ENCODE measurements around the gene TFRC. TPM values are rescaled to one million over a fixed set of nuclear protein-coding genes. Genes with fewer than 3 reads are reported as not detected.

The TFRC gene
- total and polyA plus RNA-seq, 7 donors, result 11.4 to 85.1 (median 51.0) TPM

- Histone ChIP-seq H3K27ac (no peak overlapping the region), H3K4me1 (no peaks in the 10 kb centered on the region), H3K9me3 (no peaks in the 10 kb centered on the region), H3K36me3 (peaks cover 37 to 100% (median 74%) of the 10 kb centered on the region in 4 donors), H3K4me3 (no peak overlapping the region), H3K27me3 (no peaks in the 10 kb centered on the region)
- intact Hi-C loops (cut with DNase I), result no loop called here
- 94 to 95% methylated on average over 7 of the region's 7 CpGs for WGBS, 2 donors
- no peak for TF ChIP-seq POLR2AphosphoS5 (IDR thresholded peaks at IDR 0.05)
- no peak for TF ChIP-seq EP300 (IDR thresholded peaks at IDR 0.05)
- TF ChIP-seq CTCF (IDR thresholded peaks at IDR 0.05), result no peak
- no peak for TF ChIP-seq POLR2A (IDR thresholded peaks at IDR 0.05)
- no peak for DNase-seq
Measured at GRCh38 chr3:196053487-196053886, 28.4 kb downstream of the TFRC start.

GRCh38 chr3:196051282-196052076 is 30.4 kb downstream of the TFRC start:
- Histone ChIP-seq H3K4me1 (no peaks in the 10 kb centered on the region), H3K27ac (no peak overlapping the region), H3K4me3 (no peak overlapping the region), H3K9me3 (no peaks in the 10 kb centered on the region), H3K27me3 (no peaks in the 10 kb centered on the region), H3K36me3 (peaks cover 36 to 82% (median 56%) of the 10 kb centered on the region in 4 donors)
- WGBS, 2 donors, result 92 to 94% methylated on average over 6 of the region's 6 CpGs
- no peak for TF ChIP-seq CTCF (IDR thresholded peaks at IDR 0.05)
- TF ChIP-seq POLR2A (IDR thresholded peaks at IDR 0.05), result no peak
- no peak for TF ChIP-seq EP300 (IDR thresholded peaks at IDR 0.05)
- no peak for TF ChIP-seq POLR2AphosphoS5 (IDR thresholded peaks at IDR 0.05)
- intact Hi-C loops (cut with DNase I), result no loop called here
- no peak for DNase-seq

- TF ChIP-seq CTCF (IDR thresholded peaks at IDR 0.05) (no peak), POLR2AphosphoS5 (IDR thresholded peaks at IDR 0.05) (no peak), EP300 (IDR thresholded peaks at IDR 0.05) (no peak), POLR2A (IDR thresholded peaks at IDR 0.05) (no peak)
- no peak for DNase-seq
- H3K27me3 ChIP-seq, result no peaks in the 10 kb centered on the region
- no peaks in the 10 kb centered on the region for H3K4me1 ChIP-seq
- intact Hi-C loops (cut with DNase I), result no loop called here
- WGBS, 2 donors, result 73 to 82% methylated on average over 3 of the region's 3 CpGs
- no peak overlapping the region for H3K27ac ChIP-seq
- H3K4me3 ChIP-seq, result no peak overlapping the region
- H3K9me3 ChIP-seq, result no peaks in the 10 kb centered on the region
- peaks cover 27 to 73% (median 48%) of the 10 kb centered on the region in 4 donors for H3K36me3 ChIP-seq
Measured at GRCh38 chr3:196050597-196050996, 31.3 kb downstream of the TFRC start.

DNA sequence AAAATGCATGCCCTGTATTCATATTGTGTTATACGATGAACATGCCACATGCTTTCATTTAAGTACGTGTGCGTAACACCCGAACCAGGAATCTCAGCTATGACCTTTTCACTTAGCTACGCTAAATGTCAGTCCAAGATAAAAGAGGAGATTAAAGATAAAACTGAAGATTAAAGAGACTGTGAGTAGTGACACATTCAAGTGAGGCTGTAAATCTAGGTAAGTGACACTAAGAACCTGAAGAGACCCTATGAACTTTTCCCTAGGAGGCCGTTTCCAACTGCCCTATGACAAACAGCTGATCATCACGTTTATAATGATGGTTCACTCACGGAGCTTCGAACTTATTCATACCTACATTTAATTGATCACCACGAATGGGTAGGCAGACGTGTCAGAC is 32.2 kb downstream of the TFRC start:
- H3K27ac ChIP-seq, result no peak overlapping the region
- TF ChIP-seq CTCF (IDR thresholded peaks at IDR 0.05), result no peak
- TF ChIP-seq POLR2AphosphoS5 (IDR thresholded peaks at IDR 0.05), result peak in 1 of 4 donors; percentile 7
- TF ChIP-seq POLR2A (IDR thresholded peaks at IDR 0.05), result no peak
- TF ChIP-seq EP300 (IDR thresholded peaks at IDR 0.05), result no peak
- H3K36me3 ChIP-seq, result peaks cover 21 to 63% (median 39%) of the 10 kb centered on the region in 4 donors
- no peak overlapping the region for H3K4me3 ChIP-seq
- H3K4me1 ChIP-seq, result no peaks in the 10 kb centered on the region
- H3K9me3 ChIP-seq, result no peaks in the 10 kb centered on the region
- intact Hi-C loops (cut with DNase I), result no loop called here
- H3K27me3 ChIP-seq, result no peaks in the 10 kb centered on the region
- WGBS, 2 donors, result 75 to 78% methylated on average over 11 of the region's 11 CpGs
- no peak for DNase-seq
